HCT116 (cell line): Measurements from ENCODE around the gene MAU2. TPM values are rescaled to one million over a fixed set of nuclear protein-coding genes. Genes with fewer than 3 reads are reported as not detected.

Source experiments
- ATAC-seq: fragments of 200-7000 bp; cut with Tn5 transposase; 2 replicates; pipeline ENCODE4 v1.9.1; 2020; ENCODE audit warnings: mild to moderate bottlenecking, moderate library complexity
- BruUV-seq: library from RNA; stranded (reverse); fragments of 400-500 nt; replicated peaks from 2 replicates; lab custom pipeline; 2021; lab: Mats Ljungman, UMichigan
- CTCF ChIA-PET: fragments of 300-600 bp; sonication (Branson Sonifier 250); formaldehyde crosslinking; loops from one replicate; lab custom pipeline; 2021; ENCODE audit warnings: antibody characterized with exemption; lab: Charles Lee
- POLR2A ChIA-PET: fragments of 300-600, 350-600 bp; sonication (Branson Sonifier 250); formaldehyde crosslinking; loops from one replicate; lab custom pipeline; 2021; ENCODE audit warnings: antibody characterized with exemption; lab: Charles Lee
- RAD21 ChIA-PET, 2 experiments: fragments of 300-600 bp; sonication (Branson Sonifier 250); formaldehyde crosslinking; loops; one replicate each; lab custom pipeline; 2023; ENCODE audit warnings: low total read pairs in 2 of 2; ENCODE audit not compliant: uncharacterized antibody in 2 of 2, unreplicated experiment in 2 of 2, low non-redundant PET in 1 of 2; lab: Charles Lee
- DNase-seq: peaks from one replicate; pipeline ENCODE4 v3.0.0-alpha.2; 2010; ENCODE audit warnings: low read depth, low spot score
- H2AFZ ChIP-seq: fragments of 200-600 bp; shearing (Covaris generic), sonication (generic); 2 replicates; pipeline ENCODE4 v1.6.1; 2017; ENCODE audit warnings: low read depth, mixed run types, mixed read lengths, antibody characterized with exemption, low read length; ENCODE audit not compliant: poor library complexity, severe bottlenecking
- H3K27ac ChIP-seq: 2 replicates; pipeline ENCODE4 v1.5.1; 2012; ENCODE audit warnings: low read depth, low read length
- H3K27me3 ChIP-seq: fragments of 200-600 bp; sonication (generic); 2 replicates; pipeline ENCODE4 v1.6.1; 2016; ENCODE audit warnings: mixed run types, low read length, mixed read lengths; ENCODE audit not compliant: insufficient read depth
- H3K36me3 ChIP-seq, 2 experiments: fragments of 200-500 bp in 1 of 2; fragments of 200-600 bp in 1 of 2; sonication (Bioruptor generic) in 1 of 2; sonication (generic) in 1 of 2; 2 replicates each; pipeline versions ENCODE4 v1.5.1 to v1.6.1; 2014 to 2016; ENCODE audit warnings: low read length in 2 of 2, inconsistent platforms in 1 of 2, mixed read lengths in 1 of 2, mixed run types in 1 of 2; ENCODE audit not compliant: insufficient read depth in 2 of 2, control insufficient read depth in 1 of 2
- H3K4me1 ChIP-seq, 2 experiments: fragments of 200-600 bp in 1 of 2; sonication (generic) in 1 of 2; 2 replicates each; pipeline versions ENCODE4 v1.5.1 to v1.6.1; 2012 to 2017; ENCODE audit warnings: low read length in 2 of 2, inconsistent platforms in 1 of 2, mild to moderate bottlenecking in 1 of 2, mixed read lengths in 1 of 2, mixed run types in 1 of 2, moderate library complexity in 1 of 2; ENCODE audit not compliant: insufficient read depth in 2 of 2, control insufficient read depth in 1 of 2
- H3K4me2 ChIP-seq: fragments of 200-600 bp; sonication (generic); 2 replicates; pipeline ENCODE4 v1.6.1; 2017; ENCODE audit warnings: mixed run types, low read length, mixed read lengths
- H3K4me3 ChIP-seq, 2 experiments: fragments of 200-600 bp in 1 of 2; sonication (generic) in 1 of 2; replicated peaks in 1 of 2; 2 replicates each; pipeline ENCODE4 v1.5.1; 2011 to 2016; ENCODE audit warnings: low read length in 2 of 2, control low read depth in 1 of 2, low read depth in 1 of 2, mild to moderate bottlenecking in 1 of 2, mixed read lengths in 1 of 2, mixed run types in 1 of 2
- H3K79me2 ChIP-seq: fragments of 200-600 bp; sonication (generic); 2 replicates; pipeline ENCODE4 v1.6.1; 2017; ENCODE audit warnings: mild to moderate bottlenecking, mixed run types, low read length, moderate library complexity, mixed read lengths; ENCODE audit not compliant: insufficient read depth
- H3K9ac ChIP-seq: fragments of 200-600 bp; sonication (generic); 2 replicates; pipeline ENCODE4 v1.6.1; 2016; ENCODE audit warnings: low read length, mixed read lengths
- H3K9me2 ChIP-seq: fragments of 200-600 bp; sonication (generic), shearing (Covaris generic); 2 replicates; pipeline ENCODE4 v1.6.1; 2017; ENCODE audit warnings: mixed run types, mild to moderate bottlenecking, moderate library complexity; ENCODE audit not compliant: insufficient read depth
- H3K9me3 ChIP-seq, 2 experiments: fragments of 200-500 bp in 1 of 2; fragments of 200-600 bp in 1 of 2; sonication (Bioruptor generic) in 1 of 2; sonication (generic) in 1 of 2; 2 replicates each; pipeline ENCODE4 v1.6.1; 2014 to 2017; ENCODE audit warnings: low read length in 2 of 2, mixed read lengths in 2 of 2, inconsistent platforms in 1 of 2, low read depth in 1 of 2, mild to moderate bottlenecking in 1 of 2, mixed run types in 1 of 2, moderate library complexity in 1 of 2; ENCODE audit not compliant: control insufficient read depth in 1 of 2, insufficient read depth in 1 of 2
- H4K20me1 ChIP-seq: fragments of 200-600 bp; sonication (generic), shearing (Covaris generic); 2 replicates; pipeline ENCODE4 v1.6.1; 2017; ENCODE audit warnings: mixed run types, mild to moderate bottlenecking, moderate library complexity; ENCODE audit not compliant: insufficient read depth
- CBX3 ChIP-seq: IDR thresholded peaks from 2 replicates; pipeline ENCODE4 v1.6.1; 2012; ENCODE audit warnings: low read depth
- CEBPB ChIP-seq: IDR thresholded peaks from 2 replicates; pipeline ENCODE4 v1.6.1; 2012; ENCODE audit warnings: low read depth
- EGR1 ChIP-seq: IDR thresholded peaks from 2 replicates; pipeline ENCODE4 v1.6.1; 2012; ENCODE audit warnings: low read depth
- ELF1 ChIP-seq: IDR thresholded peaks from 2 replicates; pipeline ENCODE4 v1.6.1; 2012; ENCODE audit warnings: low read depth, borderline replicate concordance
- EZH2 ChIP-seq: fragments of 200-600 bp; sonication (generic); IDR thresholded peaks from 2 replicates; pipeline ENCODE4 v1.6.1; 2017; ENCODE audit warnings: antibody characterized with exemption, mixed run types
- EZH2phosphoT487 ChIP-seq: fragments of 200-600 bp; IDR thresholded peaks from 2 replicates; pipeline ENCODE4 v1.6.1; 2018; ENCODE audit warnings: antibody characterized with exemption, borderline replicate concordance
- FOSL1 ChIP-seq: IDR thresholded peaks from 2 replicates; pipeline ENCODE4 v1.6.1; 2012; ENCODE audit warnings: low read depth
- JUND ChIP-seq: IDR thresholded peaks from 2 replicates; pipeline ENCODE4 v1.6.1; 2012
- POLR2AphosphoS5 ChIP-seq: IDR thresholded peaks from 2 replicates; pipeline ENCODE4 v1.6.1; 2011; ENCODE audit warnings: mild to moderate bottlenecking, low read depth, low read length, moderate library complexity
- SP1 ChIP-seq: IDR thresholded peaks from 2 replicates; pipeline ENCODE4 v1.6.1; 2012; ENCODE audit warnings: low read depth
- TCF7L2 ChIP-seq: IDR thresholded peaks from 2 replicates; pipeline ENCODE4 v1.7.0; 2011; ENCODE audit warnings: borderline replicate concordance, inconsistent platforms; ENCODE audit not compliant: insufficient read depth, insufficient read length; ENCODE audit errors: extremely low read depth
- YY1 ChIP-seq: IDR thresholded peaks from 2 replicates; pipeline ENCODE4 v1.6.1; 2011; ENCODE audit warnings: low read length, low read depth, moderate library complexity, mild to moderate bottlenecking; ENCODE audit not compliant: insufficient replicate concordance; ENCODE audit errors: extremely low read depth
- ZNF274 ChIP-seq: fragments of 200-500 bp; sonication (Bioruptor generic); IDR thresholded peaks from 2 replicates; pipeline ENCODE4 v1.6.1; 2014; ENCODE audit warnings: mild to moderate bottlenecking, low read depth, low read length, inconsistent platforms
- intact Hi-C: fragments of 100-400 bp; cut with micrococcal nuclease; formaldehyde crosslinking; loops from 2 replicates; pipeline ENCODE4 v1.10.0; 2022
- total RNA-seq: library from RNA; stranded (reverse); gene quantifications from one replicate; pipeline ENCODE4 v1.2.1, GENCODE V29; 2021; ENCODE audit not compliant: unreplicated experiment
- TF ChIP-seq, protein P1 (sequence below): IDR thresholded peaks from 2 replicates; pipeline ENCODE4 v1.6.1; 2012; ENCODE audit warnings: low read depth
- TF ChIP-seq, protein P2 (sequence below): IDR thresholded peaks from 2 replicates; pipeline ENCODE4 v1.6.1; 2012

MAU2 gene
- total RNA-seq, 1 experiment from 2014 or later, result 36.2 TPM

DNA sequence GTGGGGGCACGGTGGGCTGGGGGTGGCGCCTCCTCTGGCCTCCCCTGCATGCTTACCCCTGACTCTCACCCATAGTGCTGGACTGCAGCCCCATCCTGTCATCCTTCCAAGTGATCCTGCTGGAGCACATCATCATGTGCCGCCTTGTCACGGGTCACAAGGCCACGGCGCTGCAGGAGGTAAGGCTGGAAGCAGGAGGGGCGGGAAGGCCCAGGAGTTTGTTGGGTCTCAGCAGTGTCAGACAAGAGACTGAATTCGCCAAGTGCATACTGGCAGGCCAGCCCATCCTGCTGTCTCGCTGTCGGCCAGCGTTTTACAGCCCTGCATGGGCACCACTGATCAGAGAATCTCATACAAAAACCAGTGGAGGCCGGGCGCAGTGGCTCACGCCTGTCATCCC lies 23.1 kb downstream of the MAU2 start:
- ChIA-PET CTCF (no interaction called here), RAD21 (no interaction called here)

DNA sequence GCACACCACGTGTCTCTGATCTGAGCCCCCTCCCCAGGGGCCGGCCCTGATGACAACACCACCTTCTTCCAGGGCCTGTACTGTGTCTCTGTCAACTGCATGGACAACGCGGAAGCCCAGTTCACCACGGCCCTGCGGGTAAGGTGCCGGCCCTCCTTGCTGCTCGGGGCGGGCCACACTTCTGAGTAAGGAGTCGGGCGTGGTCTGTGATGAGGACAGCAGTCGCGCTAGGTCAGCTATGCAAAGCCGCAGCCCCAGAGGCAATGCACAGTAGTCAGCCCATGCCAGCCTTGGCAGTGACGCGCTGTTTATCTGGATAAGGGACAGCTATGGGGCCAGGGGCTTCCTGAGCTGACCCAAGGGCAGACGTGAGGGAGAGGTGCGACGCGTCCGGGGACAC lies 24.6 kb downstream of the MAU2 start:
- intact Hi-C loops, result loop anchor here (10.0 kb wide), 1 partner anchor 300 kb away; no protein-coding TSS in a partner anchor
- ATAC-seq, result no peak
- no peaks in the 10 kb centered on the region for H3K9me2 ChIP-seq
- H3K4me1 ChIP-seq, result no peaks in the 10 kb centered on the region
- H3K27me3 ChIP-seq, result no peaks in the 10 kb centered on the region
- no peaks in the 10 kb centered on the region for H4K20me1 ChIP-seq
- BruUV-seq, result no TSS peak
- ChIA-PET POLR2A (no interaction called here), RAD21 (no interaction called here), CTCF (no interaction called here)
- no peak overlapping the region for H3K9ac ChIP-seq
- H3K27ac ChIP-seq, result no peak overlapping the region
- H3K79me2 ChIP-seq, result no peaks in the 10 kb centered on the region
- peaks cover 13 to 22% of the 10 kb centered on the region in 2 experiments; a peak in 3 of 4 replicates for H3K36me3 ChIP-seq
- no peak overlapping the region for H2AFZ ChIP-seq
- no peak overlapping the region for H3K4me3 ChIP-seq
- DNase-seq, result no peak
- H3K9me3 ChIP-seq, result no peaks in the 10 kb centered on the region
- no peak overlapping the region for H3K4me2 ChIP-seq
- TF ChIP-seq POLR2AphosphoS5 (no peak), FOSL1 (no peak), EZH2 (no peak), SP1 (no peak), YY1 (no peak), TCF7L2 (no peak), EGR1 (no peak), ZNF274 (no peak), ELF1 (no peak), CBX3 (no peak), JUND (no peak), EZH2phosphoT487 (no peak)
- TF ChIP-seq, protein P1, sequence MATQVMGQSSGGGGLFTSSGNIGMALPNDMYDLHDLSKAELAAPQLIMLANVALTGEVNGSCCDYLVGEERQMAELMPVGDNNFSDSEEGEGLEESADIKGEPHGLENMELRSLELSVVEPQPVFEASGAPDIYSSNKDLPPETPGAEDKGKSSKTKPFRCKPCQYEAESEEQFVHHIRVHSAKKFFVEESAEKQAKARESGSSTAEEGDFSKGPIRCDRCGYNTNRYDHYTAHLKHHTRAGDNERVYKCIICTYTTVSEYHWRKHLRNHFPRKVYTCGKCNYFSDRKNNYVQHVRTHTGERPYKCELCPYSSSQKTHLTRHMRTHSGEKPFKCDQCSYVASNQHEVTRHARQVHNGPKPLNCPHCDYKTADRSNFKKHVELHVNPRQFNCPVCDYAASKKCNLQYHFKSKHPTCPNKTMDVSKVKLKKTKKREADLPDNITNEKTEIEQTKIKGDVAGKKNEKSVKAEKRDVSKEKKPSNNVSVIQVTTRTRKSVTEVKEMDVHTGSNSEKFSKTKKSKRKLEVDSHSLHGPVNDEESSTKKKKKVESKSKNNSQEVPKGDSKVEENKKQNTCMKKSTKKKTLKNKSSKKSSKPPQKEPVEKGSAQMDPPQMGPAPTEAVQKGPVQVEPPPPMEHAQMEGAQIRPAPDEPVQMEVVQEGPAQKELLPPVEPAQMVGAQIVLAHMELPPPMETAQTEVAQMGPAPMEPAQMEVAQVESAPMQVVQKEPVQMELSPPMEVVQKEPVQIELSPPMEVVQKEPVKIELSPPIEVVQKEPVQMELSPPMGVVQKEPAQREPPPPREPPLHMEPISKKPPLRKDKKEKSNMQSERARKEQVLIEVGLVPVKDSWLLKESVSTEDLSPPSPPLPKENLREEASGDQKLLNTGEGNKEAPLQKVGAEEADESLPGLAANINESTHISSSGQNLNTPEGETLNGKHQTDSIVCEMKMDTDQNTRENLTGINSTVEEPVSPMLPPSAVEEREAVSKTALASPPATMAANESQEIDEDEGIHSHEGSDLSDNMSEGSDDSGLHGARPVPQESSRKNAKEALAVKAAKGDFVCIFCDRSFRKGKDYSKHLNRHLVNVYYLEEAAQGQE, result no peak
- TF ChIP-seq, protein P2, sequence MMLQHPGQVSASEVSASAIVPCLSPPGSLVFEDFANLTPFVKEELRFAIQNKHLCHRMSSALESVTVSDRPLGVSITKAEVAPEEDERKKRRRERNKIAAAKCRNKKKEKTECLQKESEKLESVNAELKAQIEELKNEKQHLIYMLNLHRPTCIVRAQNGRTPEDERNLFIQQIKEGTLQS, result no peak

More for the DNA sequence above, 23.1 kb downstream of the MAU2 start:
- intact Hi-C loops, result loop anchor here (2.0 to 10.0 kb wide), 2 partner anchors 157 to 299 kb away; no protein-coding TSS in a partner anchor
- Histone ChIP-seq H3K36me3 (peaks cover 15 to 25% of the 10 kb centered on the region in 2 experiments; a peak in 3 of 4 replicates), H3K27me3 (no peaks in the 10 kb centered on the region), H3K4me1 (no peaks in the 10 kb centered on the region), H3K4me2 (no peak overlapping the region), H4K20me1 (no peaks in the 10 kb centered on the region), H3K9ac (no peak overlapping the region), H3K9me2 (no peaks in the 10 kb centered on the region), H3K9me3 (no peaks in the 10 kb centered on the region), H2AFZ (no peak overlapping the region), H3K27ac (no peak overlapping the region), H3K4me3 (no peak overlapping the region), H3K79me2 (no peaks in the 10 kb centered on the region)
- POLR2A ChIA-PET, result no interaction called here
- no peak for ATAC-seq
- no TSS peak for BruUV-seq
- no peak for TF ChIP-seq JUND
- TF ChIP-seq TCF7L2, result no peak
- no peak for TF ChIP-seq CEBPB
- TF ChIP-seq EZH2, result no peak
- no peak for TF ChIP-seq CBX3
- TF ChIP-seq EZH2phosphoT487, result no peak
- DNase-seq, result no peak
